Measurements from ENCODE around the gene RASSF5. TPM values are rescaled to one million over a fixed set of nuclear protein-coding genes. Genes with fewer than 3 reads are reported as not detected.
A peak's percentile ranks its signal among the peaks of the same experiment; 100 is the strongest.

Gene RASSF5
- total and polyA plus RNA-seq, 2 donors (not counting 1 experiment from before 2014, with no cell fraction given): 69.7 to 146 TPM

DNA sequence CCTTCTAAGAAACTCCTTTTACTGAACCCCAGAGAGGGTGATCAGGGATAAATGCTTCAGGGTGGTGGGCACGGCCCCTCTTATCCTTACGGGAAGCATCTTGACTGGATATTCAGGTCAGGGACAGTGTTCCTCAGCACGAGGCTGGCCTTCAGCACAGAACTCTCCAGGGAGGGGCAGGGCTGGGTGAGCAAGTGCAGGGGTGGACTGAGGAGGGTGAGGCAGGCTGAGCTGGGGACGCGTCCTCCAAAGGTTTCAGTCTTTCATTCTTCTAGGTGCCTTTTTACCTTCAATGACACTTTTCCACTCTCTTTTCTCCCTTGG is 52.3 kb downstream of the RASSF5 start:
- DNase-seq: no peak
- Histone ChIP-seq H3K4me1 (ENCODE audit: control insufficient read depth in 2 of 2, insufficient read depth in 2 of 2, low read length in 2 of 2) (peaks cover 70 to 88% of the 10 kb centered on the region in 2 donors), H3K4me3 (ENCODE audit: control extremely low read depth in 1 of 5, extremely low read depth in 1 of 5, insufficient read depth in 1 of 5, low read depth in 2 of 5, low read length in 4 of 5) (peak overlapping the region; percentile 85 to 100 (median 97)), H3K36me3 (replicated peaks in 1 of 2; ENCODE audit: control extremely low read depth in 1 of 2, control insufficient read depth in 1 of 2, extremely low read depth in 1 of 2, insufficient read depth in 2 of 2, low read length in 1 of 2) (peaks cover 2 to 49% of the 10 kb centered on the region in 2 experiments), H3K9ac (ENCODE audit: low read length) (peak overlapping the region; percentile 99), H3K4me2 (replicated peaks; ENCODE audit: low read depth, low read length, poor library complexity, severe bottlenecking) (peak overlapping the region; percentile 86), H3K79me2 (ENCODE audit: control insufficient read depth, insufficient read depth, low read length) (peaks cover 77% of the 10 kb centered on the region), H2AFZ (ENCODE audit: insufficient read depth, low read depth, low read length, poor library complexity, severe bottlenecking) (no peak overlapping the region), H3K27me3 (replicated peaks in 1 of 4; ENCODE audit: control extremely low read depth in 1 of 4, control insufficient read depth in 3 of 4, insufficient read depth in 4 of 4, low read length in 3 of 4) (no peaks in the 10 kb centered on the region), H3K9me3 (ENCODE audit: control extremely low read depth in 1 of 3, control insufficient read depth in 2 of 3, insufficient read depth in 1 of 3, low read length in 2 of 3) (no peaks in the 10 kb centered on the region), H4K20me1 (ENCODE audit: control insufficient read depth, insufficient read depth, low read length, poor library complexity, severe bottlenecking) (peaks cover 21% of the 10 kb centered on the region), H3K27ac (ENCODE audit: low read length in 2 of 2) (peak overlapping the region; percentile 86 to 95)
- Mint-ChIP-seq H3K4me1 (peaks cover 84% of the 10 kb centered on the region), H3K27me3 (no peaks in the 10 kb centered on the region), H3K27ac (peak overlapping the region; percentile 99), H3K4me3 (peak overlapping the region; percentile 99), H3K9me3 (ENCODE audit: insufficient read depth) (no peaks in the 10 kb centered on the region)
- ATAC-seq (ENCODE audit: low read depth): no peak
- TF ChIP-seq, protein P1, sequence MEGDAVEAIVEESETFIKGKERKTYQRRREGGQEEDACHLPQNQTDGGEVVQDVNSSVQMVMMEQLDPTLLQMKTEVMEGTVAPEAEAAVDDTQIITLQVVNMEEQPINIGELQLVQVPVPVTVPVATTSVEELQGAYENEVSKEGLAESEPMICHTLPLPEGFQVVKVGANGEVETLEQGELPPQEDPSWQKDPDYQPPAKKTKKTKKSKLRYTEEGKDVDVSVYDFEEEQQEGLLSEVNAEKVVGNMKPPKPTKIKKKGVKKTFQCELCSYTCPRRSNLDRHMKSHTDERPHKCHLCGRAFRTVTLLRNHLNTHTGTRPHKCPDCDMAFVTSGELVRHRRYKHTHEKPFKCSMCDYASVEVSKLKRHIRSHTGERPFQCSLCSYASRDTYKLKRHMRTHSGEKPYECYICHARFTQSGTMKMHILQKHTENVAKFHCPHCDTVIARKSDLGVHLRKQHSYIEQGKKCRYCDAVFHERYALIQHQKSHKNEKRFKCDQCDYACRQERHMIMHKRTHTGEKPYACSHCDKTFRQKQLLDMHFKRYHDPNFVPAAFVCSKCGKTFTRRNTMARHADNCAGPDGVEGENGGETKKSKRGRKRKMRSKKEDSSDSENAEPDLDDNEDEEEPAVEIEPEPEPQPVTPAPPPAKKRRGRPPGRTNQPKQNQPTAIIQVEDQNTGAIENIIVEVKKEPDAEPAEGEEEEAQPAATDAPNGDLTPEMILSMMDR (IDR thresholded peaks at IDR 0.05): no peak
- TF ChIP-seq EZH2 (IDR thresholded peaks at IDR 0.05; ENCODE audit: borderline replicate concordance, insufficient read depth, low read depth, low read length, poor library complexity, severe bottlenecking): no peak
- intact Hi-C loops (cut with micrococcal nuclease): loop anchor here (1.0 to 10.0 kb wide), 4 partner anchors 16 to 765 kb away; partner anchors contain the start of genes CD55, PFKFB2 and YOD1
- POLR2A ChIA-PET: interaction anchor here (0.6 to 1.2 kb wide), 4 partner anchors 10 to 24 kb away, joined by 3 to 4 read pairs (median 3); no protein-coding TSS in a partner anchor
- CTCF ChIA-PET: interaction anchor here (0.7 to 29.7 kb wide), 6 partner anchors 13 to 53 kb away, joined by 3 to 1018 read pairs (median 4); partner anchors contain the start of gene EIF2D
- WGBS (ENCODE audit: insufficient coverage): 44% methylated on average over 5 of the region's 5 CpGs

DNA sequence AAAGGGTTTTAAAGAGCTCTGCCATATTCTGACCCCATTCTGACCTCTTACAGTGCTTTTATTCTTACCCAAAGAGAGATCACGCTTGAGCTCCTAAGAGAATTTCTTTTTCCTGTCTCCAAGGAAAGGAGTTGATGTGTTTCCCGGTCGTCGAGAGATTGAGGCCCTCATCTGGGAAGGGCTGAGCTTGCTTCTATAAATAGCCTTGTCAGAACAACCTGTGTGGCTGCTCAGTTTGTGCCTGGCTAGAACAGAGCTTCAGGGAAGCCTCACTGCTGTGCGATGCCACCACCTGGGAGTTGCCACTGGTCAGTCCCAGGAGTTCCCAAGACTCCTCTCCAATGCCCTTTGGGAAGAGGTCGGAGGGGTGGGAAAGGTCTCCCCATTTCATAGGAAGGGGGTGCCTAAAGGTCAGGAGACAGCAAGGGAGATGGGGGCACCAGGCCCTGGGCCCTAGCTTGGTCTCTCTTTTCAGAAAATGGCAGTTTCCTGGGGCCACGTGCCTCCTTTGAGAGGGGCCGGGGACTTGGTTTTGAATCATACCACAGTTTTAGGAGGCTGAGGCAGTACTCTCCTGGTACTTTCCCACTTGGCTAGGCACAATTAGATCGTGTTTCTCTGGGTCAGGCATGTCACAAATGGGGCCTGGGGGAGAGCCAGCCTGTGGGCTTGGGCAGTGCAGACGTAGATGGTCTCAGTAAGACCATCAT is 52.8 kb downstream of the RASSF5 start:
- TF ChIP-seq EZH2 (IDR thresholded peaks at IDR 0.05; ENCODE audit: borderline replicate concordance, insufficient read depth, low read depth, low read length, poor library complexity, severe bottlenecking): no peak
- TF ChIP-seq, protein P1 (IDR thresholded peaks at IDR 0.05): no peak
- intact Hi-C loops (cut with micrococcal nuclease): loop anchor here (5.0 kb wide), 1 partner anchor 63 kb away; no protein-coding TSS in a partner anchor
- H3K27me3 ChIP-seq (replicated peaks in 1 of 4; ENCODE audit: control extremely low read depth in 1 of 4, control insufficient read depth in 3 of 4, insufficient read depth in 4 of 4, low read length in 3 of 4): no peaks in the 10 kb centered on the region
- Mint-ChIP-seq H3K27ac (peak overlapping the region; percentile 99), H3K4me3 (peak overlapping the region; percentile 99), H3K27me3 (no peaks in the 10 kb centered on the region), H3K9me3 (ENCODE audit: insufficient read depth) (no peaks in the 10 kb centered on the region), H3K4me1 (peaks cover 84% of the 10 kb centered on the region)
- H3K9ac ChIP-seq (ENCODE audit: low read length): peak overlapping the region; percentile 99
- peaks cover 2 to 54% of the 10 kb centered on the region in 2 experiments for H3K36me3 ChIP-seq (replicated peaks in 1 of 2; ENCODE audit: control extremely low read depth in 1 of 2, control insufficient read depth in 1 of 2, extremely low read depth in 1 of 2, insufficient read depth in 2 of 2, low read length in 1 of 2)
- ATAC-seq (ENCODE audit: low read depth): no peak
- POLR2A ChIA-PET: interaction anchor here (0.6 to 1.2 kb wide), 2 partner anchors 10 to 15 kb away, joined by 3 to 4 read pairs; no protein-coding TSS in a partner anchor
- H3K4me3 ChIP-seq (ENCODE audit: control extremely low read depth in 1 of 5, extremely low read depth in 1 of 5, insufficient read depth in 1 of 5, low read depth in 2 of 5, low read length in 4 of 5): peak overlapping the region; percentile 85 to 100 (median 97)
- CTCF ChIA-PET: interaction anchor here (0.6 to 29.7 kb wide), 6 partner anchors 12 to 90 kb away, joined by 3 to 1018 read pairs (median 4); partner anchors contain the start of genes EIF2D and IKBKE
- 42% methylated on average over 9 of the region's 10 CpGs for WGBS (ENCODE audit: insufficient coverage)
- H3K79me2 ChIP-seq (ENCODE audit: control insufficient read depth, insufficient read depth, low read length): peaks cover 82% of the 10 kb centered on the region
- no peak for DNase-seq
- H3K4me1 ChIP-seq (ENCODE audit: control insufficient read depth in 2 of 2, insufficient read depth in 2 of 2, low read length in 2 of 2): peaks cover 71 to 88% of the 10 kb centered on the region in 2 donors
- H3K27ac ChIP-seq (ENCODE audit: low read length in 2 of 2): peak overlapping the region; percentile 86 to 95
- H3K9me3 ChIP-seq (ENCODE audit: control extremely low read depth in 1 of 3, control insufficient read depth in 2 of 3, insufficient read depth in 1 of 3, low read length in 2 of 3): no peaks in the 10 kb centered on the region
- H2AFZ ChIP-seq (ENCODE audit: insufficient read depth, low read depth, low read length, poor library complexity, severe bottlenecking): no peak overlapping the region
- peak overlapping the region; percentile 86 for H3K4me2 ChIP-seq (replicated peaks; ENCODE audit: low read depth, low read length, poor library complexity, severe bottlenecking)
- H4K20me1 ChIP-seq (ENCODE audit: control insufficient read depth, insufficient read depth, low read length, poor library complexity, severe bottlenecking): peaks cover 26% of the 10 kb centered on the region

Measured in B cell (primary cell).